ENCODE measurements around the gene PTGIR.
"Not testable (repeated sequence)": the region's sequence is repeated elsewhere in the genome, so short reads cannot be mapped to it uniquely, and the experiment has no call there.

PTGIR gene

GRCh38 chr19:46639358-46640182 is 14.7 kb upstream of the PTGIR start:
- no peak for DNase-seq (ENCODE audit: low read depth in 2 of 2)

- no peak for DNase-seq (ENCODE audit: low read depth in 2 of 2)
Observed at GRCh38 chr19:46637224-46637623, 12.3 kb upstream of the PTGIR start.

- DNase-seq (ENCODE audit: low read depth in 2 of 2): no peak
Observed at GRCh38 chr19:46635920-46636761, 11.3 kb upstream of the PTGIR start, which contains the start of gene GNG8. GNG8 (minus strand) TSS chr19:46636202; CDS start chr19:46634682, 1,520 bp downstream.

GRCh38 chr19:46634656-46635218 is 9.8 kb upstream of the PTGIR start:
- DNase-seq (ENCODE audit: low read depth in 2 of 2): no peak

- DNase-seq (ENCODE audit: low read depth in 2 of 2): peak; percentile 93 to 97
Observed at GRCh38 chr19:46634045-46634655, 9.3 kb upstream of the PTGIR start.

- DNase-seq (ENCODE audit: low read depth in 2 of 2): no peak
Observed at GRCh38 chr19:46633130-46633529, 8.2 kb upstream of the PTGIR start.

GRCh38 chr19:46631481-46631880 is 6.6 kb upstream of the PTGIR start:
- no peak for DNase-seq (ENCODE audit: low read depth in 2 of 2)

GRCh38 chr19:46630586-46631205 is 5.8 kb upstream of the PTGIR start:
- DNase-seq (ENCODE audit: low read depth in 2 of 2): no peak

- DNase-seq (ENCODE audit: low read depth in 2 of 2): no peak
Observed at GRCh38 chr19:46629546-46630025, 4.7 kb upstream of the PTGIR start.

- not testable (repeated sequence) for DNase-seq (ENCODE audit: low read depth in 2 of 2)
Observed at GRCh38 chr19:46628970-46629369, 4.1 kb upstream of the PTGIR start.

GRCh38 chr19:46626446-46626845 is 1.6 kb upstream of the PTGIR start:
- no peak for DNase-seq (ENCODE audit: low read depth in 2 of 2)

GRCh38 chr19:46625731-46626130 is 842 bp upstream of the PTGIR start:
- no peak for DNase-seq (ENCODE audit: low read depth in 2 of 2)

- no peak for DNase-seq (ENCODE audit: low read depth in 2 of 2)
Observed at GRCh38 chr19:46623915-46624502, 880 bp downstream of the PTGIR start.

GRCh38 chr19:46622118-46622446 is 2.8 kb downstream of the PTGIR start:
- no peak for DNase-seq (ENCODE audit: low read depth in 2 of 2)

GRCh38 chr19:46621191-46622117 is 3.4 kb downstream of the PTGIR start:
- DNase-seq (ENCODE audit: low read depth in 2 of 2): no peak

GRCh38 chr19:46620716-46621115 is 4.2 kb downstream of the PTGIR start:
- no peak for DNase-seq (ENCODE audit: low read depth in 2 of 2)

GRCh38 chr19:46620267-46620666 is 4.6 kb downstream of the PTGIR start:
- DNase-seq (ENCODE audit: low read depth in 2 of 2): no peak

GRCh38 chr19:46618670-46619231 is 6.1 kb downstream of the PTGIR start:
- no peak for DNase-seq (ENCODE audit: low read depth in 2 of 2)

- no peak for DNase-seq (ENCODE audit: low read depth in 2 of 2)
Observed at GRCh38 chr19:46617601-46618000, 7.3 kb downstream of the PTGIR start.

Measured in stimulated activated CD4-positive, alpha-beta T cell treated with anti-CD3 and anti-CD28 coated beads, Interleukin-1b, Interleukin-23, amount 100 ng/mL, for 1 hour (primary cell).